Activated CD8-positive, alpha-beta memory T cell treated with anti-CD3 and anti-CD28 coated beads for 36 hours (primary cell): ENCODE results near the gene INTS15. TPM values are rescaled to one million over a fixed set of nuclear protein-coding genes. Genes with fewer than 3 reads are reported as not detected.
"Not testable (repeated sequence)": the region's sequence is repeated elsewhere in the genome, so short reads cannot be mapped to it uniquely, and the experiment has no call there.

Source experiments
- CTCF ChIA-PET: fragments of 350-600 bp; sonication (Branson Sonifier 250); formaldehyde crosslinking; loops from one replicate; lab custom pipeline; 2021; ENCODE audit warnings: antibody characterized with exemption; lab: Charles Lee
- POLR2A ChIA-PET: fragments of 350-600 bp; sonication (Branson Sonifier 250); formaldehyde crosslinking; loops from one replicate; lab custom pipeline; 2021; ENCODE audit warnings: antibody characterized with exemption; lab: Charles Lee
- total RNA-seq, 2 experiments: library from RNA; stranded (reverse); gene quantifications; one replicate each; pipeline ENCODE4 v1.2.3, GENCODE V29; 2021

Gene INTS15
- total RNA-seq, 2 experiments from 2014 or later: 38.2 to 39.6 TPM

- ChIA-PET POLR2A (no interaction called here), CTCF (interaction anchor here (0.6 to 1.3 kb wide), 6 partner anchors 11 to 59 kb away, joined by 3 to 4 read pairs (median 3); partner anchors contain the start of gene INTS15)
Measured at GRCh38 chr7:6575281-6576023, 14.4 kb upstream of the INTS15 start.

GRCh38 chr7:6576024-6576866 lies 13.6 kb upstream of the INTS15 start:
- CTCF ChIA-PET: interaction anchor here (0.6 to 1.5 kb wide), 5 partner anchors 12 to 60 kb away, joined by 3 to 4 read pairs (median 3); partner anchors contain the start of gene INTS15

GRCh38 chr7:6576867-6577368 lies 12.9 kb upstream of the INTS15 start:
- POLR2A ChIA-PET: interaction anchor here (1.0 kb wide), 1 partner anchor 15 kb away, joined by 3 read pairs; no protein-coding TSS in a partner anchor
- CTCF ChIA-PET: interaction anchor here (1.3 to 1.5 kb wide), 2 partner anchors 15 to 61 kb away, joined by 3 read pairs; no protein-coding TSS in a partner anchor

More at GRCh38 chr7:6576024-6576866, 13.6 kb upstream of the INTS15 start:
- POLR2A ChIA-PET: no interaction called here

GRCh38 chr7:6577369-6578113 lies 12.3 kb upstream of the INTS15 start, which contains the start of gene ZDHHC4:
TSS of gene ZDHHC4 (plus strand) at chr7:6577454. CDS start at chr7:6580562, 3,108 bp downstream.
- ChIA-PET CTCF (interaction anchor here (1.4 to 1.5 kb wide), 2 partner anchors 12 to 14 kb away, joined by 3 to 6 read pairs; partner anchors contain the start of gene INTS15), POLR2A (interaction anchor here (0.6 to 1.0 kb wide), 2 partner anchors 14 to 33 kb away, joined by 3 read pairs; no protein-coding TSS in a partner anchor)

- POLR2A ChIA-PET: interaction anchor here (0.6 to 1.0 kb wide), 2 partner anchors 14 to 32 kb away, joined by 3 read pairs; no protein-coding TSS in a partner anchor
- CTCF ChIA-PET: interaction anchor here (1.4 kb wide), 1 partner anchor 11 kb away, joined by 6 read pairs; the partner anchor contains the start of gene INTS15
Measured at GRCh38 chr7:6578114-6579084, 11.4 kb upstream of the INTS15 start.

GRCh38 chr7:6579446-6579845 lies 10.4 kb upstream of the INTS15 start:
- ChIA-PET CTCF (no interaction called here), POLR2A (no interaction called here)

GRCh38 chr7:6585746-6586432 lies 3.9 kb upstream of the INTS15 start:
- CTCF ChIA-PET: interaction anchor here (0.6 kb wide), 1 partner anchor 47 kb away, joined by 4 read pairs; no protein-coding TSS in a partner anchor
- POLR2A ChIA-PET: not testable (repeated sequence)

- ChIA-PET CTCF (no interaction called here), POLR2A (no interaction called here)
Measured at GRCh38 chr7:6588566-6588965, 1.3 kb upstream of the INTS15 start.

- ChIA-PET CTCF (interaction anchor here (1.3 to 1.4 kb wide), 3 partner anchors 11 to 17 kb away, joined by 3 to 6 read pairs (median 4); no protein-coding TSS in a partner anchor), POLR2A (interaction anchor here (1.4 kb wide), 1 partner anchor 9 kb away, joined by 4 read pairs; no protein-coding TSS in a partner anchor)
Measured at GRCh38 chr7:6589151-6589828, 531 bp upstream of the INTS15 start.

GRCh38 chr7:6590645-6591110 lies 857 bp downstream of the INTS15 start:
- ChIA-PET POLR2A (interaction anchor here (0.5 to 1.4 kb wide), 4 partner anchors 9 to 757 kb away, joined by 3 to 4 read pairs (median 4); no protein-coding TSS in a partner anchor), CTCF (interaction anchor here (0.7 to 1.4 kb wide), 5 partner anchors 15 to 354 kb away, joined by 3 to 4 read pairs (median 3); no protein-coding TSS in a partner anchor)

- ChIA-PET POLR2A (interaction anchor here (0.6 kb wide), 1 partner anchor 768 kb away, joined by 3 read pairs; no protein-coding TSS in a partner anchor), CTCF (no interaction called here)
Measured at GRCh38 chr7:6600093-6600492, 10.3 kb downstream of the INTS15 start.

- ChIA-PET POLR2A (no interaction called here), CTCF (no interaction called here)
Measured at GRCh38 chr7:6604458-6604857, 14.6 kb downstream of the INTS15 start.

GRCh38 chr7:6606866-6607583 lies 17.2 kb downstream of the INTS15 start:
- POLR2A ChIA-PET: interaction anchor here (0.7 kb wide), 1 partner anchor 132 kb away, joined by 3 read pairs; no protein-coding TSS in a partner anchor

GRCh38 chr7:6607651-6608051 lies 17.8 kb downstream of the INTS15 start:
- ChIA-PET CTCF (no interaction called here), POLR2A (no interaction called here)

More at GRCh38 chr7:6606866-6607583, 17.2 kb downstream of the INTS15 start:
- CTCF ChIA-PET: no interaction called here

GRCh38 chr7:6608081-6608480 lies 18.3 kb downstream of the INTS15 start:
- CTCF ChIA-PET: no interaction called here
- POLR2A ChIA-PET: interaction anchor here (0.6 kb wide), 1 partner anchor 99 kb away, joined by 5 read pairs; no protein-coding TSS in a partner anchor
